Endothelial cell of umbilical vein (primary cell): ENCODE data around the gene FAM90A26.
"Not testable (repeated sequence)": the region's sequence is repeated elsewhere in the genome, so short reads cannot be mapped to it uniquely, and the experiment has no call there.

Source experiments
- CTCF ChIP-seq, 2 donors: IDR thresholded peaks; 1 replicate in 1 of 2; 2 replicates in 1 of 2; pipeline ENCODE4 v1.5.1; 2011; ENCODE audit warnings: low read length in 2 of 2, mild to moderate bottlenecking in 2 of 2, moderate library complexity in 2 of 2, control low read depth in 1 of 2, inconsistent platforms in 1 of 2, low read depth in 1 of 2; ENCODE audit not compliant: insufficient read depth in 1 of 2; ENCODE audit errors: extremely low read depth in 1 of 2
- EZH2 ChIP-seq: IDR thresholded peaks from 2 replicates; pipeline ENCODE4 v1.6.1; 2012; ENCODE audit warnings: borderline replicate concordance, low read depth, mild to moderate bottlenecking, moderate library complexity, low read length, inconsistent platforms; ENCODE audit not compliant: severe bottlenecking
- GATA2 ChIP-seq: IDR thresholded peaks from 2 replicates; pipeline ENCODE4 v1.7.0; 2011; ENCODE audit warnings: low read depth, mild to moderate bottlenecking, moderate library complexity, mixed read lengths, low read length; ENCODE audit not compliant: insufficient read length, insufficient read depth
- JUN ChIP-seq: IDR thresholded peaks from 2 replicates; pipeline ENCODE4 v1.6.1; 2011; ENCODE audit warnings: borderline replicate concordance, low read depth; ENCODE audit not compliant: insufficient read length, insufficient read depth
- MAX ChIP-seq: IDR thresholded peaks from 2 replicates; pipeline ENCODE4 v1.6.1; 2011; ENCODE audit not compliant: insufficient read depth, insufficient read length
- POLR2A ChIP-seq: IDR thresholded peaks from 2 replicates; pipeline ENCODE4 v1.6.1; 2012; ENCODE audit warnings: low read depth, mild to moderate bottlenecking, control low read depth, low read length
- POLR2AphosphoS5 ChIP-seq: IDR thresholded peaks from 2 replicates; pipeline ENCODE4 v1.6.1; 2012; ENCODE audit warnings: low read depth, mild to moderate bottlenecking, control low read depth, low read length, moderate library complexity; ENCODE audit not compliant: insufficient read depth

- not testable (repeated sequence) for TF ChIP-seq CTCF (IDR thresholded peaks at IDR 0.05; ENCODE audit: extremely low read depth in 1 of 2, insufficient read depth in 1 of 2, low read depth in 1 of 2, low read length in 2 of 2); EZH2; MAX; POLR2A; POLR2AphosphoS5; JUN; GATA2
Observed at GRCh38 chr4:9147368-9147767, 22.8 kb upstream of the FAM90A26 start.
